GM18511 (cell line): ENCODE results near the gene SH2D6.
A peak's percentile ranks its signal among the peaks of the same experiment; 100 is the strongest.

Experiments
- ATAC-seq: cut with Tn5 transposase; IDR thresholded peaks from one replicate; pipeline ENCODE4 v1.9.1; 2021; ENCODE audit warnings: mild to moderate bottlenecking, moderate library complexity; ENCODE audit not compliant: unreplicated experiment

Gene SH2D6

GRCh38 chr2:85420536-85421259 is 2.2 kb downstream of the SH2D6 start:
- peak; percentile 70 for ATAC-seq

GRCh38 chr2:85421260-85422071 is 3.0 kb downstream of the SH2D6 start:
- no peak for ATAC-seq

GRCh38 chr2:85422072-85422457 is 3.6 kb downstream of the SH2D6 start:
- ATAC-seq, result no peak

- ATAC-seq, result no peak
These were observed 5.0 kb downstream of the SH2D6 start for GRCh38 chr2:85423525-85423924.

- ATAC-seq, result no peak
These were observed 7.1 kb downstream of the SH2D6 start for GRCh38 chr2:85425588-85425987.

- no peak for ATAC-seq
These were observed 8.9 kb downstream of the SH2D6 start for GRCh38 chr2:85427300-85427835.

GRCh38 chr2:85428343-85428881 is 9.9 kb downstream of the SH2D6 start:
- no peak for ATAC-seq

GRCh38 chr2:85429213-85429923 is 10.9 kb downstream of the SH2D6 start:
- ATAC-seq, result no peak

GRCh38 chr2:85429924-85430289 is 11.4 kb downstream of the SH2D6 start:
- ATAC-seq, result no peak

GRCh38 chr2:85430752-85431569 is 12.4 kb downstream of the SH2D6 start:
- no peak for ATAC-seq

- ATAC-seq, result no peak
These were observed 13.2 kb downstream of the SH2D6 start for GRCh38 chr2:85431570-85432205.

- ATAC-seq, result no peak
These were observed 15.1 kb downstream of the SH2D6 start for GRCh38 chr2:85433511-85434089.

- ATAC-seq, result no peak
These were observed 16.2 kb downstream of the SH2D6 start for GRCh38 chr2:85434696-85435095.

GRCh38 chr2:85435220-85435958 is 16.9 kb downstream of the SH2D6 start:
- no peak for ATAC-seq

GRCh38 chr2:85435981-85436835 is 17.7 kb downstream of the SH2D6 start:
- ATAC-seq, result no peak

- ATAC-seq, result no peak
These were observed 18.4 kb downstream of the SH2D6 start for GRCh38 chr2:85436836-85437487.

- peak; percentile 89 for ATAC-seq
These were observed 19.1 kb downstream of the SH2D6 start for GRCh38 chr2:85437488-85438200.
